Stimulated activated CD4-positive, alpha-beta T cell treated with anti-CD3 and anti-CD28 coated beads, Interleukin-15, amount 100 ng/mL, for 24 hours (primary cell): ENCODE measurements around the gene REEP6.

Experiments
- DNase-seq: peaks from one replicate; pipeline ENCODE4 v3.0.0-alpha.2; 2020

REEP6 gene

GRCh38 chr19:1457031-1457739 lies 33.8 kb upstream of the REEP6 start:
- DNase-seq, result no peak

GRCh38 chr19:1457892-1458291 lies 33.1 kb upstream of the REEP6 start:
- DNase-seq, result no peak

DNA sequence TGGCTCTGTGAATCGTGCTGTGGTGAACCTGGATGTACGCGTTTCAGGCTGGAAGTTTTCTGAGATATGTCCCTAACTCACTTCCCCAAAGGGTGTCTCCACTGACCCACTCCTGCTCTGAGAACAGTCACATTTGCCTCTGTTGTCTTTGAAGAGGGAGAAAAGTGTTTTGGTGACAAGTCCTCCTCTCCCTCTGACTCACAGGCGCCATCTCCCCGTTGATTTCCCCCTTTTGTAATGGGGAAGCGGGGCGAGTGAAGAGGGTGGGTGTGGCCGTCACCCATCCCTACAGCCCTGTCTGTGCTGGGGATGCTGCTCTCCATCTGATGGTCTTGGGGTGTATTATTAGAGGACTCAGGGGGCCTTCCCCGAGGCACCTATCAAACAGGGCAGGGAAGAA lies 31.5 kb upstream of the REEP6 start:
- DNase-seq, result no peak

- no peak for DNase-seq
These were observed 30.7 kb upstream of the REEP6 start for GRCh38 chr19:1460033-1460995.

DNA sequence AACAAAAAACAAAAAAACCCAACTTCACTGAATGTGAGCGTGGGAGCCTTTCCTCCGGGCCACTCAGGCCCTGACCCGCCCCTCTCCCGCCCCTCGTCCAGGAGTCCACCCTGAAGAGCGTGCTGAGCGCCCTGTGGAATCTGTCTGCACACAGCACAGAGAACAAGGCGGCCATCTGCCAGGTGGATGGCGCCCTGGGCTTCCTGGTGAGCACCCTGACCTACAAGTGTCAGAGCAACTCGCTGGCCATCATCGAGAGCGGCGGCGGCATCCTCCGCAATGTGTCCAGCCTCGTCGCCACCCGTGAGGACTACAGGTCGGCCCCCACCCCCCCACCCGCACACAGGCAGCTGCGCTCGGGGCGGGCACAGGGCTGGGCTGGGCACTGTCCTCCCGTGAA lies 29.1 kb upstream of the REEP6 start:
- DNase-seq, result no peak

DNA sequence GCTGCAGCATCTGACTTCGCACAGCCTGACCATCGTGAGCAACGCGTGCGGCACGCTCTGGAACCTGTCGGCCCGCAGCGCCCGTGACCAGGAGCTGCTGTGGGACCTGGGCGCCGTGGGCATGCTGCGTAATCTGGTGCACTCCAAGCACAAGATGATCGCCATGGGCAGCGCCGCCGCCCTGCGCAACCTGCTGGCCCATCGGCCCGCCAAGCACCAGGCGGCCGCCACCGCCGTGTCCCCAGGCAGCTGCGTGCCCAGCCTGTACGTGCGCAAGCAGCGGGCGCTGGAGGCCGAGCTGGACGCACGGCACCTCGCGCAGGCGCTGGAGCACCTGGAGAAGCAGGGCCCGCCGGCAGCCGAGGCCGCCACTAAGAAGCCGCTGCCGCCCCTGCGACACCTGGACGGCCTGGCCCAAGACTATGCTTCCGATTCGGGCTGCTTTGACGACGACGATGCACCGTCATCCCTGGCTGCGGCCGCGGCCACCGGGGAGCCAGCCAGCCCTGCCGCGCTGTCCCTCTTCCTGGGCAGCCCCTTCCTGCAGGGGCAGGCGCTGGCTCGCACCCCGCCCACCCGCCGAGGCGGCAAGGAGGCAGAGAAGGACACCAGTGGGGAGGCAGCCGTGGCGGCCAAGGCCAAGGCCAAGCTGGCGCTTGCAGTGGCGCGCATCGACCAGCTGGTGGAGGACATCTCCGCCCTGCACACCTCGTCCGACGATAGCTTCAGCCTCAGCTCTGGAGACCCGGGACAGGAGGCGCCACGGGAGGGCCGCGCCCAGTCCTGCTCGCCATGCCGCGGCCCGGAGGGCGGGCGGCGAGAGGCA lies 25.6 kb upstream of the REEP6 start:
- DNase-seq, result peak; percentile 60

DNA sequence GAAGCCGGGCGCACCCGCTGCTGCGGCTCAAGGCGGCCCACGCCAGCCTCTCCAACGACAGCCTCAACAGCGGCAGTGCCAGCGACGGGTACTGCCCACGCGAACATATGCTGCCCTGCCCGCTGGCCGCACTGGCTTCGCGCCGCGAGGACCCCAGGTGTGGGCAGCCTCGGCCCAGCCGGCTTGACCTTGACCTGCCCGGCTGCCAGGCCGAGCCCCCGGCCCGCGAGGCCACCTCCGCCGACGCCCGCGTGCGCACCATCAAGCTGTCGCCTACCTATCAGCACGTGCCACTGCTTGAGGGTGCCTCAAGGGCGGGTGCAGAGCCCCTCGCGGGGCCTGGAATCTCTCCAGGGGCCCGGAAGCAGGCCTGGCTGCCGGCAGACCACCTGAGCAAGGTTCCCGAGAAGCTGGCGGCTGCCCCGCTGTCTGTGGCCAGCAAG lies 24.9 kb upstream of the REEP6 start:
- no peak for DNase-seq

DNA sequence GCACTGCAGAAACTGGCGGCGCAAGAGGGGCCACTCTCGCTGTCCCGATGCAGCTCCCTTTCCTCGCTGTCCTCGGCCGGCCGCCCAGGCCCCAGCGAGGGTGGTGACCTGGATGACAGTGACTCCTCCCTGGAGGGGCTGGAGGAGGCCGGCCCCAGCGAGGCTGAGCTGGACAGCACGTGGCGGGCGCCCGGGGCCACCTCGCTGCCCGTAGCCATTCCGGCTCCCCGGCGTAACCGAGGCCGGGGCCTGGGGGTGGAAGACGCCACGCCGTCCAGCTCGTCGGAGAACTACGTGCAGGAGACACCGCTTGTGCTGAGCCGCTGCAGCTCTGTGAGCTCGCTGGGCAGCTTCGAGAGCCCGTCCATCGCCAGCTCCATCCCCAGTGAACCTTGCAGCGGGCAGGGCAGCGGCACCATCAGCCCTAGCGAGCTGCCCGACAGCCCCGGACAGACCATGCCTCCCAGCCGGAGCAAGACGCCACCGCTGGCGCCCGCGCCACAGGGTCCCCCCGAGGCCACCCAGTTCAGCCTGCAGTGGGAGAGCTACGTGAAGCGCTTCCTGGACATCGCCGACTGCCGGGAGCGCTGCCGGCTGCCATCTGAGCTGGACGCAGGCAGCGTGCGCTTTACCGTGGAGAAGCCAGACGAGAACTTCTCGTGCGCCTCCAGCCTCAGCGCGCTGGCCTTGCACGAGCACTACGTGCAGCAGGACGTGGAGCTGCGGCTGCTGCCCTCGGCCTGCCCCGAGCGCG lies 24.3 kb upstream of the REEP6 start:
- DNase-seq, result peak; percentile 16

GRCh38 chr19:1467215-1467489 lies 23.8 kb upstream of the REEP6 start:
- no peak for DNase-seq

GRCh38 chr19:1467490-1468273 lies 23.3 kb upstream of the REEP6 start:
- peak; percentile 9 for DNase-seq

- DNase-seq, result no peak
These were observed 22.6 kb upstream of the REEP6 start for GRCh38 chr19:1468274-1468820.

DNA sequence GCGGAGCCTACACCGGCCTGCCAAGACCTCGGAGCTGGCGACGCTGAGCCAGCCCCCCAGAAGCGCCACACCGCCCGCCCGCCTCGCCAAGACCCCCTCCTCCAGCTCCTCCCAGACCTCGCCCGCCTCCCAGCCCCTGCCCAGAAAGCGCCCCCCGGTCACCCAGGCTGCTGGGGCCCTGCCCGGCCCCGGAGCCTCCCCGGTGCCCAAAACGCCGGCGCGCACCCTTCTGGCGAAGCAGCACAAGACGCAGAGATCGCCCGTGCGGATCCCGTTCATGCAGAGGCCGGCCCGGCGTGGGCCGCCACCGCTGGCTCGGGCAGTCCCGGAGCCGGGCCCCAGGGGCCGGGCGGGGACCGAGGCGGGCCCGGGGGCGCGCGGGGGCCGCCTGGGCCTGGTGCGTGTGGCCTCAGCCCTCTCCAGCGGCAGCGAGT lies 22.1 kb upstream of the REEP6 start:
- DNase-seq, result peak; percentile 71

DNA sequence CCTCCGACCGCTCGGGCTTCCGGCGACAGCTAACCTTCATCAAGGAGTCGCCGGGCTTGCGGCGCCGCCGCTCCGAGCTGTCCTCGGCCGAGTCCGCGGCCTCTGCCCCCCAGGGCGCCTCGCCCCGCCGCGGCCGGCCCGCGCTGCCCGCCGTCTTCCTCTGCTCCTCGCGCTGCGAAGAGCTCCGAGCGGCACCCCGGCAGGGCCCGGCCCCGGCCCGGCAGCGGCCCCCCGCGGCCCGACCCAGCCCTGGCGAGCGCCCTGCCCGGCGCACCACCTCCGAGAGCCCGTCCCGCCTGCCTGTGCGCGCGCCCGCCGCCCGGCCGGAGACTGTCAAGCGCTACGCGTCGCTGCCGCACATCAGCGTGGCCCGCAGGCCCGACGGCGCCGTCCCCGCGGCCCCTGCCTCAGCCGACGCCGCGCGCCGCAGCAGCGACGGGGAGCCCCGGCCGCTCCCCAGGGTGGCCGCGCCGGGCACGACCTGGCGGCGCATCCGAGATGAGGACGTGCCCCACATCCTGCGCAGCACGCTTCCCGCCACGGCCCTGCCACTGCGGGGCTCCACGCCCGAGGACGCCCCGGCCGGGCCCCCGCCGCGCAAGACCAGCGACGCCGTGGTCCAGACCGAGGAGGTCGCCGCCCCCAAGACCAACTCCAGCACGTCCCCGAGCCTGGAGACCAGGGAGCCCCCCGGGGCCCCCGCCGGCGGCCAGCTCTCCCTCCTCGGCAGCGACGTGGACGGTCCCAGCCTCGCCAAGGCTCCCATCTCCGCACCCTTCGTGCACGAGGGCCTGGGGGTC lies 21.5 kb upstream of the REEP6 start:
- peak; percentile 57 for DNase-seq

- DNase-seq, result no peak
These were observed 21.0 kb upstream of the REEP6 start for GRCh38 chr19:1470055-1470304.

GRCh38 chr19:1470305-1471009 lies 20.5 kb upstream of the REEP6 start:
- DNase-seq, result peak; percentile 85

GRCh38 chr19:1471010-1471514 lies 19.9 kb upstream of the REEP6 start:
- DNase-seq, result peak; percentile 52

DNA sequence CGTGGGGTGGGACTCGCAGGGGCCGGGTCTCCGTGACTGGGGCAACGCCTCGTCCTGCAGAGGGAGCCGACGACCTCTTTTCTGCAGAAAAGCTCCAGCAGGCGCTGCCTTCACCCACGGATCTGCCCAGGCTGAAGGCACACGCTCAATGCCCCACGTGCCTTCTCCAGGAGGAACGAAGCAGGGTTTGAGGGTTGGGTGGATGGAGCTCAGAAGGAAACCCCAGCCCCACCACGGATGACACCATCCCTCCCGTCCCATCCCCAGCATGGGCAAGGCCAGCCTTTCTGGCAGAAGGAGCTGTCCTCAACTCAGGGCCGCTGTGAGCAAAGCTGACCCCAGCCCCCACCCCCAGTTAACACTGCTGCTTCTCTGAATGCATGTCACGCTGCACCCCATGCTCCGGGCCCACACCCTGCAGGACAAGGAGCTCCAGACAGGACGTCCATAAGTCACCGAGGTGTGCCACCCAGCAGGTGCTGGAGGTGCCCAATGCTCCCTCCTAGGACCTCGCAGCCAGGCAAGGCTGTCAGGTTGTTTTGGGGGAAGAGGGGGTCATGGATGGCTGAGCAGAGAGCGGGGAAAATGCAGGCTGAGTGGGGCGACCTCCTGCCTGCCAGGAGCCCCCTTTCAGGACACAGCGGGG lies 19.3 kb upstream of the REEP6 start:
- DNase-seq, result peak; percentile 40

DNA sequence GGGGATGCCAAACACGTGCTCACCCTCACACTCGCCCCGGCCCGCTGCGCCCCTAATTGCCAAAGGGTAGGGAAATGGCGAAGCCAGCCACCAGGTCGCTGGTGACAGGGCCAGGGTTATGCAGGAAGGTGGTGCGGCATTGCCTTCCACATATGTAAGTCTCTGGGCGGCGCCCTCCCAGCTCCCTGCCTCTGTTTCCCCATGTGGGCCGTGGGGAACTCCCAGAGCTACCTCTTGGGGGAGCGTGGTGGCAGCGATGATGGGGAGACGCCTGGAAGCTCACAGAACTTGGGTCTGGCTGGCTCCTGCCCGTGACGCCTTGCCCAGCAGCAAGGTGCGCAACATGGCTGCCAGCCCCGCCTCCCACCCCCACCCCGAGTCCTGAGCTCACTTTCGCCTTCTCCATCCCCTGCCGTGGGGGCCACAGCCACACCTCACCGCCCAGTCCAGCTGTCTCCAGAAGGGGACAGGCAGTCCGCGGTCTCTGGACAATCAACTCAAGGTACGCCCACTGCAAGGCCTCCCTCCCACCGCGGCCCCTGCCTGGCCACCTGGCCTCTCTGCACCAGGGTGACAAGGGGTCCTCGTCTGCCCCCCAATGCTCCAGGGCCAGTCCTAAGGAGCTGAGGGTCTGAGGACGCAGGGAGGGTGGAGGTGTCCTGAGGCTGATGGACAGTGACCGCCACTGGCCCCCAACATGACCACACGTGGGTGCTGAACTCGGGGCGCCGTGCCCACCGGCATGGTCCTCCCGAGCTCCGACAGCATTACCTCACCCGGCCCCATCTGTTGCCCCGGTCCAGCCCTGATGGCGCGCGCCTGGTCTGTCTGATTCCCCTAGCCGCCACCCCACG lies 18.5 kb upstream of the REEP6 start:
- no peak for DNase-seq
